ENCODE measurements around the gene CNKSR2. TPM values are rescaled to one million over a fixed set of nuclear protein-coding genes. Genes with fewer than 3 reads are reported as not detected.
"Not testable (repeated sequence)": the region's sequence is repeated elsewhere in the genome, so short reads cannot be mapped to it uniquely, and the experiment has no call there.

Gene CNKSR2
- total RNA-seq, 2 donors from 2014 or later: 4.4 to 7.6 TPM

GRCh38 chrX:21479695-21480270 is 105.6 kb downstream of the CNKSR2 start:
- DNase-seq (no peak), ATAC-seq (replicated peaks in 1 of 2) (peak; percentile 54 to 62)
- no peaks in the 10 kb centered on the region for H3K9me3 Mint-ChIP-seq
- no peaks in the 10 kb centered on the region for H3K36me3 Mint-ChIP-seq (ENCODE audit: insufficient read depth in 2 of 2)
- H3K4me3 Mint-ChIP-seq: no peak overlapping the region
- no peaks in the 10 kb centered on the region for H3K27me3 Mint-ChIP-seq (ENCODE audit: low read depth)
- H3K4me1 Mint-ChIP-seq (ENCODE audit: low read depth): no peaks in the 10 kb centered on the region
- H3K27ac Mint-ChIP-seq: no peak overlapping the region

DNA sequence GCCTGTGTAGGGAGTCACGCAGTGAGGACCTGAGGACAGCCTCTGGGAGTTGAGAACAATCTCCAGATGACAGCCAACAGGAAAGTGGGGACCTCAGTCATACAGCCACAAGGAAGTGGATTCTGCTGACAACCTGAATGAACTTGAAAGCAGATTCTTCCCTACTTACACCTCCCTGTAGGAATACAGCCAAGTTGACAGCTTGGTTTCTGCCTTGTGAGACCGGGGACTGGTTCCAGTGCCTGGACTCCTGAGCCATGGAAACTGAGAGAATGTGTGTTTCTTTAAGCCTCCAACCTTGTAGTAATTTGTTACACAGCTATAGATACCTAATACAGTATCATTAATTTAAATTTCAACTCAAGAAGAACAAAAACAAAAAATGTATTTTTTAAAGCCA is 107.5 kb downstream of the CNKSR2 start:
- ATAC-seq (replicated peaks in 1 of 2): no peak
- no peaks in the 10 kb centered on the region for H3K36me3 Mint-ChIP-seq (ENCODE audit: insufficient read depth in 2 of 2)

GRCh38 chrX:21484051-21484450 is 109.8 kb downstream of the CNKSR2 start:
- H3K4me3 Mint-ChIP-seq; ATAC-seq (replicated peaks in 1 of 2); H3K27ac Mint-ChIP-seq; DNase-seq; H3K27me3 Mint-ChIP-seq (ENCODE audit: low read depth); H3K9me3 Mint-ChIP-seq; H3K36me3 Mint-ChIP-seq (ENCODE audit: insufficient read depth in 2 of 2); H3K4me1 Mint-ChIP-seq (ENCODE audit: low read depth): not testable (repeated sequence)

More for the DNA sequence above, 107.5 kb downstream of the CNKSR2 start:
- H3K4me3 Mint-ChIP-seq: no peak overlapping the region
- no peaks in the 10 kb centered on the region for H3K27me3 Mint-ChIP-seq (ENCODE audit: low read depth)
- no peak overlapping the region for H3K27ac Mint-ChIP-seq
- H3K9me3 Mint-ChIP-seq: no peaks in the 10 kb centered on the region
- DNase-seq: no peak
- no peaks in the 10 kb centered on the region for H3K4me1 Mint-ChIP-seq (ENCODE audit: low read depth)

DNA sequence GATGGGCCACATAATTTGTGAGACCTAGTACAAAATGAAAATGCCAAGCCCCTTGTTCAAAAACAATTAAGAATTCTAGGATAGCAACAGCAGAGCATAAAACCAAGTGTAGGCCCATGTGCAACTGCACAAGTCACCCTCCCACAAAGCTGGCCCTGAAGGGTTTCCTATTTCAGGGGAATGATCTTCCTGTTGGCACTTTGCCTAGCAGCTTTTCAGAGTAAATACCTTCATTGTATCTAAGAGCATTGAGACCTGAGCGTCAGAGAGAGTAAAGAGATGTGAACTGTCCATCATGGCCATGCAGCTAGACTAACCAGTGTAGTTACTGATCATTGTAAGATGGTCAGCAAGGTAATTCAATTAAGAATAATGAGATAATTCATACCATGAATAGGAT is 113.6 kb downstream of the CNKSR2 start:
- no peak for DNase-seq
- Mint-ChIP-seq H3K9me3 (no peaks in the 10 kb centered on the region), H3K27ac (no peak overlapping the region), H3K4me1 (ENCODE audit: low read depth) (no peaks in the 10 kb centered on the region), H3K36me3 (ENCODE audit: insufficient read depth in 2 of 2) (no peaks in the 10 kb centered on the region), H3K4me3 (no peak overlapping the region), H3K27me3 (ENCODE audit: low read depth) (no peaks in the 10 kb centered on the region)
- no peak for ATAC-seq (replicated peaks in 1 of 2)

DNA sequence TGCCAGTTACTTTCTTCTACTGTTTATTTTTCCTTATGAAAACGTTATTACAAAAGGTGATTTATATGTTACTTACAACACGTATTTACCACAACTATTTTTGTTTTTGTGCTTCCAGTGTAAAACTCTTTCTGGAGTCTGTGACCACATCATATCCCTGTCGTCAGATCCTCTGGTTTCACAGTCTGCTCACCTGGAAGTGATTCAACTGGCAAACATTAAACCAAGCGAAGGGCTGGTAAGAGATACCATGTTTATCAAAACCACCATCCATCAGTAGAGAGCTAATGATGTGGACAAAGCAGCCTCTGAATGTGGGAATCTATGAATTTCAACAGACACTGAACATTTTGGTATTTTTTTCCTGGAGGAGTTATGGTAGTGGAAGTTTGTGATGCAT is 116.1 kb downstream of the CNKSR2 start:
- Mint-ChIP-seq H3K27me3 (ENCODE audit: low read depth) (no peaks in the 10 kb centered on the region), H3K9me3 (no peaks in the 10 kb centered on the region), H3K36me3 (ENCODE audit: insufficient read depth in 2 of 2) (no peaks in the 10 kb centered on the region), H3K4me3 (no peak overlapping the region), H3K4me1 (ENCODE audit: low read depth) (no peaks in the 10 kb centered on the region), H3K27ac (no peak overlapping the region)
- ATAC-seq (replicated peaks in 1 of 2) (no peak), DNase-seq (no peak)

GRCh38 chrX:21493226-21493830 is 119.1 kb downstream of the CNKSR2 start:
- ATAC-seq (replicated peaks in 1 of 2) (no peak), DNase-seq (no peak)
- Mint-ChIP-seq H3K27me3 (ENCODE audit: low read depth) (no peaks in the 10 kb centered on the region), H3K4me3 (no peak overlapping the region), H3K9me3 (no peaks in the 10 kb centered on the region), H3K36me3 (ENCODE audit: insufficient read depth in 2 of 2) (no peaks in the 10 kb centered on the region), H3K27ac (no peak overlapping the region), H3K4me1 (ENCODE audit: low read depth) (no peaks in the 10 kb centered on the region)

DNA sequence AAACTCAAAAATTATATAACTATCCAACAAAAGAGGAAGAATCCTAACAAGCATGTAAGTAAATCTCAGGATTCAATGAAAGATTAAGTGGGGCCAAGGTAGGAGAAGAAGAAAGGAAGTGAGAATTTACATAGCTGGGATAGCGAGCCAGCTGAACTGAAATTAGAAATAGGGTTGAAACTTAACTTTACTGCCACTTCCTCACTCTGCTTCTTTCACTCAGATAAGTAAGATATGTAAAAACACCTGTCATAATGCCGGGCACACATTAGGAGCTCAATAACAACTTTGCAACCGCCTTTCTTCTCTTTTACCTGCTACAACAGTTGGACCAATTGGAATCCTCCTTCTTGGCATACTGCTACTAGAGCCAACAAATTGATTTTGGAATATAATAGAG is 129.4 kb downstream of the CNKSR2 start:
- Mint-ChIP-seq H3K27ac (no peak overlapping the region), H3K4me1 (ENCODE audit: low read depth) (no peaks in the 10 kb centered on the region), H3K36me3 (ENCODE audit: insufficient read depth in 2 of 2) (no peaks in the 10 kb centered on the region), H3K9me3 (no peaks in the 10 kb centered on the region), H3K27me3 (ENCODE audit: low read depth) (no peaks in the 10 kb centered on the region), H3K4me3 (no peak overlapping the region)
- ATAC-seq (replicated peaks in 1 of 2) (no peak), DNase-seq (no peak)

DNA sequence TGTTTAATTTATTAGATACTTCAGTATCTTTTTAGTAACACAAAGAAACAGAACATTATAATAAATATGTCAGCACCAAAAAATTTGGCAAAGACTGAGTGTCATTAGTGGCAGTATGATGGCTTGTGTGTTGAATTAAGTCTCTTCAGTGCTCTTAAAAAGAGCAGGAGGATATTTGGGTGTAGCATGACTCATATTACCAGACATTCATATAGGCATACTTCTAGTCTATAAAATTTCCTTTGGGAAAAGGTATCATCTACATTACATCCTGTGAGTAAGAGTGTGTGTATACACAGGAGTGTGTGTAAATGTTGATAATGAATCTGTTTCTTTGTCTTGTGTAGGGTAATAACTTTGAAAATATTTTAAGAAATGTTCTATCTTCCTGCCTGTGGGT is 135.7 kb downstream of the CNKSR2 start:
- Mint-ChIP-seq H3K4me1 (ENCODE audit: low read depth) (no peaks in the 10 kb centered on the region), H3K36me3 (ENCODE audit: insufficient read depth in 2 of 2) (no peaks in the 10 kb centered on the region), H3K9me3 (no peaks in the 10 kb centered on the region), H3K4me3 (no peak overlapping the region), H3K27me3 (ENCODE audit: low read depth) (no peaks in the 10 kb centered on the region), H3K27ac (no peak overlapping the region)
- ATAC-seq (replicated peaks in 1 of 2): no peak
- DNase-seq: no peak

GRCh38 chrX:21524008-21524407 is 149.8 kb downstream of the CNKSR2 start:
- no peak overlapping the region for H3K4me3 Mint-ChIP-seq

GRCh38 chrX:21528076-21528475 is 153.9 kb downstream of the CNKSR2 start:
- Mint-ChIP-seq H3K9me3 (no peaks in the 10 kb centered on the region), H3K27me3 (ENCODE audit: low read depth) (no peaks in the 10 kb centered on the region), H3K4me1 (ENCODE audit: low read depth) (no peaks in the 10 kb centered on the region), H3K27ac (no peak overlapping the region), H3K4me3 (no peak overlapping the region), H3K36me3 (ENCODE audit: insufficient read depth in 2 of 2) (no peaks in the 10 kb centered on the region)
- DNase-seq: no peak
- no peak for ATAC-seq (replicated peaks in 1 of 2)

More at GRCh38 chrX:21524008-21524407, 149.8 kb downstream of the CNKSR2 start:
- no peak for ATAC-seq (replicated peaks in 1 of 2)
- no peak for DNase-seq
- Mint-ChIP-seq H3K27ac (no peak overlapping the region), H3K9me3 (no peaks in the 10 kb centered on the region), H3K27me3 (ENCODE audit: low read depth) (no peaks in the 10 kb centered on the region), H3K4me1 (ENCODE audit: low read depth) (no peaks in the 10 kb centered on the region), H3K36me3 (ENCODE audit: insufficient read depth in 2 of 2) (no peaks in the 10 kb centered on the region)

- Mint-ChIP-seq H3K4me3 (no peak overlapping the region), H3K36me3 (ENCODE audit: insufficient read depth in 2 of 2) (peaks cover 0 to 3% of the 10 kb centered on the region in 2 donors), H3K27me3 (ENCODE audit: low read depth) (no peaks in the 10 kb centered on the region), H3K4me1 (ENCODE audit: low read depth) (no peaks in the 10 kb centered on the region), H3K9me3 (peaks cover 0 to 2% of the 10 kb centered on the region in 2 donors), H3K27ac (no peak overlapping the region)
- ATAC-seq (replicated peaks in 1 of 2): no peak
- no peak for DNase-seq
Observed at GRCh38 chrX:21529771-21530170, 155.6 kb downstream of the CNKSR2 start.

DNA sequence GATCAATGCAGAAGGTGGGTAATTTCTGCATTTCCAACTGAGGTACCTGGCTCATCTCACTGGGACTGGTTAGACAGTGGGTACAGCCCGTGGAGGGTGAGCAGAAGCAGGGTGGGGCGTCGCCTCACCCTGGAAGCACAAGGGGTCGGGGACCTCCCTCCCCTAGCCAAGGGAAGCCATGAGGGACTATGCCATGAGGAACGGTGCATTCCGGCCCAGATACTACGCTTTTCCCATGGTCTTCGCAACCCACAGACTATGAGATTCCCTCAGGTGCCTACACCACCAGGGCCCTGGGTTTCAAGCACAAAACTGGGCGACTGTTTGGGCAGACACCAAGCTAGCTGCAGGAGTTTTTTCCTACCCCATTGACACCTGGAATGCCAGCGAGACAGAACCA is 170.4 kb downstream of the CNKSR2 start:
- not testable (repeated sequence) for DNase-seq; ATAC-seq (replicated peaks in 1 of 2); H3K27ac Mint-ChIP-seq; H3K4me1 Mint-ChIP-seq (ENCODE audit: low read depth); H3K4me3 Mint-ChIP-seq; H3K9me3 Mint-ChIP-seq; H3K27me3 Mint-ChIP-seq (ENCODE audit: low read depth); H3K36me3 Mint-ChIP-seq (ENCODE audit: insufficient read depth in 2 of 2)

GRCh38 chrX:21559417-21559816 is 185.2 kb downstream of the CNKSR2 start:
- Mint-ChIP-seq H3K36me3 (ENCODE audit: insufficient read depth in 2 of 2) (peaks cover 0 to 2% of the 10 kb centered on the region in 2 donors), H3K4me3 (no peak overlapping the region), H3K9me3 (peaks cover 0 to 1% of the 10 kb centered on the region in 2 donors), H3K27ac (no peak overlapping the region), H3K27me3 (ENCODE audit: low read depth) (no peaks in the 10 kb centered on the region), H3K4me1 (ENCODE audit: low read depth) (no peaks in the 10 kb centered on the region)
- DNase-seq (no peak), ATAC-seq (replicated peaks in 1 of 2) (no peak)

- no peak for ATAC-seq (replicated peaks in 1 of 2)
- DNase-seq: no peak
Observed at GRCh38 chrX:21565025-21565424, 190.8 kb downstream of the CNKSR2 start.

More at GRCh38 chrX:21565025-21565424, 190.8 kb downstream of the CNKSR2 start:
- Mint-ChIP-seq H3K27ac (no peak overlapping the region), H3K4me3 (no peak overlapping the region), H3K9me3 (no peaks in the 10 kb centered on the region), H3K36me3 (ENCODE audit: insufficient read depth in 2 of 2) (peaks cover 0 to 2% of the 10 kb centered on the region in 2 donors), H3K4me1 (ENCODE audit: low read depth) (no peaks in the 10 kb centered on the region), H3K27me3 (ENCODE audit: low read depth) (no peaks in the 10 kb centered on the region)

All from activated T-cell treated with anti-CD3 and anti-CD28 coated beads, Interleukin-2, amount 50 U/mL, for 72 hours (primary cell).